GM18951 (cell line): Measurements from ENCODE around the gene PLA2G12B.

Experiments
- POLR2A ChIP-seq: IDR thresholded peaks from 4 replicates; pipeline ENCODE4 v1.6.1; 2011; ENCODE audit warnings: mild to moderate bottlenecking; ENCODE audit not compliant: insufficient read length, insufficient read depth; ENCODE audit errors: extremely low read depth
- in situ Hi-C: fragments of 300-500 bp; cut with MboI; formaldehyde crosslinking; loops from one replicate; pipeline ENCODE4 v1.12.0; 2022; ENCODE audit warnings: low sequenced_read_pairs, mixed read lengths, inconsistent platforms; ENCODE audit not compliant: unreplicated experiment

PLA2G12B gene

DNA sequence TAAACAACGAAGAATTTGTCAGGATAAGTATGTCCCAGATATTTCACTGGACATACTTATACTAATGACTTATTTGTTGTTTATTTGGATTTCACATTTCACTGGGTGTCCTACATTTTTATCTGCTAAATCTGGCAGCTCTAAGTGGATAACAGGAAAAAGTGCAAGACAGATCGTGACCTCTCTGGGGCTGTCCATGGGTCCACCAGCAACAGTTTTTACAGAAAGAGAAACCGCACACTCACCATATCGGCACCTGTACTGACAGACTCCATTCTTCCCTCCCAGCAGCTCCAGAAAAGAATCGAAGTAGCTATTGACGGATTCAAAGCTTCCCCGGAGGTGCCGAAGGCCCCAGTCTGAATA is 393 bp downstream of the PLA2G12B start:
- no peak for TF ChIP-seq POLR2A
- in situ Hi-C loops, result no loop called here

DNA sequence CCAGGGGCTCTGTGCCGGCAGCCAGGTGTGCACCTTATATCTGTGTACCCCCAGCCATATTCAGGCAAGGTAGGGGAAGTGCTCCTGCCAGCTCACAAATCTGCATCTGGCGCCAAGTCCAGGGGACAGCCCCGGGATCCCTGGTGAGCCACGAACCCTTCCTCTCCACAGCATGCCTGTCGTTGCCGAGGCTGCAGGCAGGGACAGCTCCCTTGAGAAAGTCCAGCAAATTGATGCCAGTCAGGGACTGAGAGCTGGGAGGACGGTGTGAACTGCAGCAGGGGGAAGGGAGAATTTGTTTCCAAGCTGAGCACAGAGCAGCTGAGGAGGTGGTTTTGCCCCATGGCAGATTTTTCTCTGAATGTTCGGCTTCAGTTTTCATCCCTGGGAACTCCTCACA is 919 bp downstream of the PLA2G12B start:
- in situ Hi-C loops, result no loop called here
- TF ChIP-seq POLR2A, result no peak

DNA sequence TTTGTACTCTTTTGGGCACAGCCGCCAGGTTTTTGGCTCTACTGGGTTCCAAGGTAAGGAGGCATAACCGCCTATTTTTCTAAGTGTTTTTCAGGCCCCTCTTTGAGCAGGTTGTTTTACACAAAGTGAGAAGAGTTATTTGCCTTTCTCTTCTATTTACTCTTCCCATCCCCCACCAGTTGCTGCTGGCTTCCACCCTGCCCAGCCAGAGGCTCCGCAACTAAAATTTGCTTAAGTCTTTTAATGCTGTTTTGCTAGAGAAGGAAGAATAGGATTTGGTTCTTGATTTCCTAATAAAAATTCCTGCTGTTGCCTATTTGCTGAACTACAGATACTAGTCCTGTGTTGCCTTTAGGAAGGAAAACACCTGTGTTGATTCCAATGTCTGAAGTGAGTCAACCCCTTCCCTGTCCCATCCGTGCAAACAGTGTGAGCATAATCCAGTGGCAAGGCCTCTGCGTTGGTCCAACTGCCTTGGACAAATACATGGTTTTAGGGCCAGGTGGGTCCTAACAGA is 1.9 kb downstream of the PLA2G12B start:
- TF ChIP-seq POLR2A, result no peak
- in situ Hi-C loops, result no loop called here

GRCh38 chr10:72952189-72952588 is 2.4 kb downstream of the PLA2G12B start:
- no peak for TF ChIP-seq POLR2A
- in situ Hi-C loops, result no loop called here

DNA sequence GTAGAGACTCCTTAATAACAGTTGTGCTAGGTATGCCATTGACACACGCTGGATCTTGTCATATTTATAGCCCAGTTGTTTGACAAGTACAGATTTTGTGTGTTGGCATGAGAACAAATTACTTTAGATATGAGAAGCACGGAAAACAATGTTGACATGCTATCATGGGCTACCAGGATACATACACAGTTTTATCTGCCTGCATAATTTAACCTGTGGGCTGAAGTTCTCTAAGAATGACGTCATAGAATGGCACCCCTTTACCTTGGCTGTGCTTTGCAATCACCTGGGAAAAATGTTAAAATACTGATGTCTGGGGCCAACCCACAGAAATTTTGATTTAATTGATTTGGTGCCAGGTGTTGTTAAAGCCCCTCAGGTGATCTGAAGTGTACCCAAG is 2.8 kb downstream of the PLA2G12B start:
- no peak for TF ChIP-seq POLR2A
- in situ Hi-C loops, result no loop called here

DNA sequence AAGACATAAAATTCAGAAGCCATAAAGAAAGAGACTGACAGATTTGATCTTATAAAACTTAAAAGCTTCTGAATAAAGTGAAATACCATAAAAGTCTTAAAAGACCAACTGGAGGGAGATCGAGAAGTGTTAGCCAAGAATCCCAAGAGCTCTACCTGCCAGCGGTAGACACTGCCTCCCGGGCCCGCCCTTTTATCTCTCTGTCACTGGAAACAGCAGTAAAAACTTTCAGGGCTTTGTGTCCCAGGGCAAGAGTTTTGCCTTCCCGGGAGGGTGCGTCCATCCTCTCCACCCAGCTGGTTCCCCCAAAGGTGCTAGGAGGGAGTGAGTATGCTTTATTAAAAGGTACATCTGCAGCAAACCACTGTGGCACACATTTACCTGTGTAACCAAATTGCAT is 5.8 kb downstream of the PLA2G12B start:
- in situ Hi-C loops, result no loop called here
- no peak for TF ChIP-seq POLR2A

DNA sequence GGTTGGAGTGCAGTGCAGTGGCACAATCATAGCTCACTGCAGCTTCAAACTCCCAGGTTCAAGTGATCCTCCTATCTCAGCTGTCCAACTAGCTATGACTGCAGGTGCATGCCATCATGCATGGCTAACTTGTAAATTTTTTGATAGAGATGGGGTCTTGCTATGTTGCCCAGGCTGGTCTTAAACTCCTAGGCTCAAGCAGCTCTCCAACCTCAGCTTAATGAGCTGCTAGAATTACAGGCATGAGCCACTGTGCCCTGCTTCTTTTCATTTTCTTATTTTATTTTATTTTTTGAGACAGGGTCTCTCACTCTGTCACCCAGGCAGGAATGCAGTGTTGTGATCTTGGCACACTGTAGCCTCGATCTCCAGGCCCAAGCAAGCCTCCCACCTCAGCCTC is 7.6 kb downstream of the PLA2G12B start:
- in situ Hi-C loops, result no loop called here
- no peak for TF ChIP-seq POLR2A

GRCh38 chr10:72943498-72944234 is 10.9 kb downstream of the PLA2G12B start:
- in situ Hi-C loops, result no loop called here
- no peak for TF ChIP-seq POLR2A

- TF ChIP-seq POLR2A, result no peak
Observed at GRCh38 chr10:72935361-72935760, 19.2 kb downstream of the PLA2G12B start.

GRCh38 chr10:72932259-72933015 is 22.2 kb downstream of the PLA2G12B start:
- in situ Hi-C loops, result no loop called here
- TF ChIP-seq POLR2A, result no peak

More at GRCh38 chr10:72935361-72935760, 19.2 kb downstream of the PLA2G12B start:
- in situ Hi-C loops, result no loop called here

GRCh38 chr10:72930276-72930675 is 24.3 kb downstream of the PLA2G12B start:
- TF ChIP-seq POLR2A, result no peak
- in situ Hi-C loops, result no loop called here

DNA sequence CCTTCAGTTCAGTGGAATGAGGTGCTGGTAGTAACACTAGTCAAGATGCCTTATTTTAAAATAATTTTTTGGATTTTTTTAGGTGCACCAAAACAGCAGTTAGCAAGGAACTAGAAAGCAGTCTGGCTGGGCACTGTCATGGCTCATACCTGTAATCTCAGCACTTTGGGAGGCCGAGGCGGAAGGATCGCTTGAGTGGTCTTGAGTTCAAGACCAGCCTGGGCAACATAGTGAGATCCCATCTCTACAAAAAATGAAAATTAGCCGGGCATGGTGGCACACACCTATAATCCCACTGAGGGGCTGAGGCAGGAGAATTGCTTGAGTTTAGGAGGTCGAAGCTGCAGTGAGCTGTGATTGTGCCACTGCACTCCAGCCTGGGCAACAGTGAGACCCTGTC is 25.8 kb downstream of the PLA2G12B start:
- in situ Hi-C loops, result no loop called here
- no peak for TF ChIP-seq POLR2A

DNA sequence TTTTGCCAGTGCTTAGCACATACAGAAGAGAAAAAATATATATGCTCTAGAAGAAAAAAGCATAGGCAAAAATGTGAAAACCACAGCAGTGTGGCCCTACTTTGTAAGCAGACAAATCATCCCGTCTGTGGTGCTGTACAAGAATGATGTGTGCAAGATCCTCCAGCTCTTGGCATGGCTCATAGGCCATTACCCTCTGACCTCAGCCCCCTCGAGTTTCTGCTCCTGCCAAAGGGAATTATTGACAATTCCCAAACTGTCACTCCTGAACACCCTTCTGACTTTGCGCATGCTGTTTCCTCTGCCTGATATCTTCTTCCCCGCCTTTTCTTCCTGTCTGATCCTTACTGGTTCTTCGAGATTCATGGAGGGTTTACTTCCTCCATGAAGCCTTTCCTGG is 27.1 kb downstream of the PLA2G12B start:
- no peak for TF ChIP-seq POLR2A
- in situ Hi-C loops, result no loop called here

DNA sequence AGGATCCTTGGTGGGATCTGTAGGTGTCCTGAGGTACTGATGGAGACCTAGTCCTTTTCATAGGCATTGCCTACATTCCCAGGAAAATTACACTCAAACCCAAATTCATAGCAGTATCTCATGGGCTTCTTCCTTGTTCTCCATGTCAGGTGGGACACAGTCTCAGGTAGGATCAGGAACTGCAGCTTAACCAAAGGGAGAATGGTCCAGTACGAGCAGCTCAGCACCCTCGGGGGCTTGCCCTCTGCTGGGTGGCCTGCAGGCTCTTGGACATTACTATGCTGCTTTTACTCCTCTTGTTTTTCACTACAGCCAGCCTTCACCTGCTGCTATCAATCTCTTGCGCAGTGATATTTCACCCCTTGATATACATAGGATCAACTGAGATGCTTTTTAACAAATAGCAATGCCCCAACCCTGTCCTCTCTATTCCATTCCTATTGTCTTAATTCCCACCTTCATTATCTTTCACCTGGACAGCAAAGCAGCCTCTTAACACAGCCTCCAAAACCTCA is 28.6 kb downstream of the PLA2G12B start:
- in situ Hi-C loops, result no loop called here
- TF ChIP-seq POLR2A, result no peak
